Panc1 (cell line): ENCODE results near the gene PLEKHM2. TPM values are rescaled to one million over a fixed set of nuclear protein-coding genes. Genes with fewer than 3 reads are reported as not detected.

Experiments
- ATAC-seq: fragments of 200-7000 bp; cut with Tn5 transposase; 2 replicates; pipeline ENCODE4 v1.9.1; 2020; ENCODE audit warnings: mild to moderate bottlenecking, moderate library complexity
- BruUV-seq: library from RNA; stranded (reverse); fragments of 400-500 nt; replicated peaks from 2 replicates; lab custom pipeline; 2021; lab: Mats Ljungman, UMichigan
- CTCF ChIA-PET: fragments of 300-600 bp; sonication (Branson Sonifier 250); formaldehyde crosslinking; loops from one replicate; lab custom pipeline; 2022; ENCODE audit warnings: antibody characterized with exemption; lab: Charles Lee
- POLR2A ChIA-PET: fragments of 300-600 bp; sonication (Branson Sonifier 250); formaldehyde crosslinking; loops from one replicate; lab custom pipeline; 2022; ENCODE audit warnings: antibody characterized with exemption; lab: Charles Lee
- DNase-seq: peaks from one replicate; pipeline ENCODE4 v3.0.0-alpha.2; 2010; ENCODE audit warnings: low read depth, low spot score
- H3K27ac ChIP-seq: 2 replicates; pipeline ENCODE4 v1.5.1; 2011; ENCODE audit warnings: mild to moderate bottlenecking, low read length, inconsistent platforms
- H3K27me3 ChIP-seq: fragments of 200-500 bp; sonication (Bioruptor generic); 2 replicates; pipeline ENCODE4 v1.6.0; 2014; ENCODE audit warnings: low read length, inconsistent platforms; ENCODE audit not compliant: control insufficient read depth, insufficient read depth
- H3K36me3 ChIP-seq: fragments of 200-500 bp; sonication (Bioruptor generic); 2 replicates; pipeline ENCODE4 v1.5.1; 2014; ENCODE audit warnings: inconsistent platforms, mild to moderate bottlenecking, low read length, moderate library complexity; ENCODE audit not compliant: control insufficient read depth, insufficient read depth
- H3K4me1 ChIP-seq: 2 replicates; pipeline ENCODE4 v1.5.1; 2011; ENCODE audit warnings: inconsistent platforms, mild to moderate bottlenecking, low read length, moderate library complexity; ENCODE audit not compliant: control insufficient read depth, insufficient read depth
- H3K4me3 ChIP-seq, 2 experiments: 2 replicates each; pipeline ENCODE4 v1.5.1; 2011 to 2012; ENCODE audit warnings: low read depth in 2 of 2, low read length in 2 of 2, mild to moderate bottlenecking in 2 of 2, inconsistent platforms in 1 of 2, moderate library complexity in 1 of 2
- H3K9me3 ChIP-seq: fragments of 200-500 bp; sonication (Bioruptor generic); 2 replicates; pipeline ENCODE4 v1.5.1; 2014; ENCODE audit warnings: low read depth, mild to moderate bottlenecking, inconsistent platforms, low read length, moderate library complexity; ENCODE audit not compliant: control insufficient read depth, insufficient read depth
- CTCF ChIP-seq: fragments of 450-650 bp; IDR thresholded peaks from 2 replicates; pipeline ENCODE4 v1.5.1; 2017; ENCODE audit warnings: mild to moderate bottlenecking
- POLR2AphosphoS5 ChIP-seq: IDR thresholded peaks from 2 replicates; pipeline ENCODE4 v1.6.1; 2012; ENCODE audit warnings: mild to moderate bottlenecking, low read depth, low read length, moderate library complexity
- REST ChIP-seq, 2 experiments: IDR thresholded peaks; 2 replicates each; pipeline ENCODE4 v1.6.1; 2011 to 2012; ENCODE audit warnings: low read depth in 2 of 2, control low read depth in 1 of 2, low read length in 1 of 2, mild to moderate bottlenecking in 1 of 2, moderate library complexity in 1 of 2; ENCODE audit not compliant: insufficient read depth in 1 of 2
- SIN3A ChIP-seq: IDR thresholded peaks from 2 replicates; pipeline ENCODE4 v1.6.1; 2012; ENCODE audit warnings: low read depth, mild to moderate bottlenecking, low read length, moderate library complexity, borderline replicate concordance; ENCODE audit not compliant: insufficient read depth
- TCF7L2 ChIP-seq: IDR thresholded peaks from 2 replicates; pipeline ENCODE4 v1.6.1; 2011; ENCODE audit warnings: mild to moderate bottlenecking, low read depth, low read length, inconsistent platforms
- in situ Hi-C: cut with HindIII; loops from 2 replicates; pipeline ENCODE4 v1.10.0; 2016; ENCODE audit warnings: low sequenced_read_pairs, low pct_unique_long_range_greater_than_20kb
- intact Hi-C: fragments of 100-400 bp; cut with micrococcal nuclease; formaldehyde crosslinking; loops from one replicate; pipeline ENCODE4 v1.10.0; 2022; ENCODE audit not compliant: unreplicated experiment
- total RNA-seq: library from RNA; stranded (reverse); gene quantifications from one replicate; pipeline ENCODE4 v1.2.1, GENCODE V29; 2021; ENCODE audit not compliant: unreplicated experiment

PLEKHM2 gene
- total RNA-seq, 1 experiment from 2014 or later, result 54.6 TPM

GRCh38 chr1:15701784-15702183 is 17.7 kb downstream of the PLEKHM2 start:
- H3K4me3 ChIP-seq, result no peak overlapping the region
- CTCF ChIA-PET, result interaction anchor here (0.5 to 0.6 kb wide), 2 partner anchors 49 to 75 kb away, joined by 3 to 6 read pairs; no protein-coding TSS in a partner anchor
- H3K4me1 ChIP-seq, result peaks cover 3% of the 10 kb centered on the region; the same call in 1 of the 2 replicates
- POLR2A ChIA-PET, result interaction anchor here (0.6 kb wide), 1 partner anchor 35 kb away, joined by 3 read pairs; no protein-coding TSS in a partner anchor
- ATAC-seq, result no peak
- H3K36me3 ChIP-seq, result no peaks in the 10 kb centered on the region
- H3K9me3 ChIP-seq, result no peaks in the 10 kb centered on the region
- in situ Hi-C loops (no loop called here), intact Hi-C loops (no loop called here)
- TF ChIP-seq SIN3A (no peak), REST (IDR thresholded peaks at IDR 0.05; ENCODE audit: insufficient read depth in 1 of 2, low read depth in 2 of 2, low read length in 1 of 2) (no peak), POLR2AphosphoS5 (no peak), TCF7L2 (no peak), CTCF (no peak)
- H3K27me3 ChIP-seq, result no peaks in the 10 kb centered on the region
- no peak for DNase-seq
- BruUV-seq, result no TSS peak
- H3K27ac ChIP-seq, result no peak overlapping the region

- in situ Hi-C loops (no loop called here), intact Hi-C loops (no loop called here)
- Histone ChIP-seq H3K4me3 (no peak overlapping the region), H3K36me3 (no peaks in the 10 kb centered on the region), H3K4me1 (peaks cover 3% of the 10 kb centered on the region; the same call in 1 of the 2 replicates), H3K27me3 (no peaks in the 10 kb centered on the region), H3K9me3 (no peaks in the 10 kb centered on the region), H3K27ac (no peak overlapping the region)
- ChIA-PET POLR2A (interaction anchor here (0.5 kb wide), 1 partner anchor 13 kb away, joined by 4 read pairs; no protein-coding TSS in a partner anchor), CTCF (no interaction called here)
- ATAC-seq (peak; percentile 87), DNase-seq (no peak)
- BruUV-seq, result no TSS peak
- TF ChIP-seq CTCF, result no peak; the same call in 1 of the 2 replicates
- TF ChIP-seq TCF7L2, result no peak
- no peak for TF ChIP-seq POLR2AphosphoS5
These were observed 18.8 kb downstream of the PLEKHM2 start for GRCh38 chr1:15702722-15703550.
